IMR-90 (cell line): ENCODE results near the gene LAMA5.

Experiments
- BHLHE40 ChIP-seq: fragments of 150-350 bp; IDR thresholded peaks from 2 replicates; pipeline ENCODE4 v1.6.1; 2016; ENCODE audit warnings: mild to moderate bottlenecking, low read depth, low read length
- CEBPB ChIP-seq: IDR thresholded peaks from 2 replicates; pipeline ENCODE4 v1.6.1; 2012; ENCODE audit warnings: low read depth, low read length, improper control_type of control experiment
- CHD1 ChIP-seq: IDR thresholded peaks from 2 replicates; pipeline ENCODE4 v1.6.1; 2012; ENCODE audit warnings: low read depth, low read length, improper control_type of control experiment
- FOS ChIP-seq: fragments of 150-350 bp; IDR thresholded peaks from 2 replicates; pipeline ENCODE4 v1.6.1; 2016; ENCODE audit warnings: low read depth, low read length
- MAFK ChIP-seq: IDR thresholded peaks from 2 replicates; pipeline ENCODE4 v1.6.1; 2012; ENCODE audit warnings: low read depth, low read length, improper control_type of control experiment
- MAZ ChIP-seq: IDR thresholded peaks from 2 replicates; pipeline ENCODE4 v1.6.1; 2012; ENCODE audit warnings: low read depth, mild to moderate bottlenecking, low read length, improper control_type of control experiment, moderate library complexity, borderline replicate concordance
- MXI1 ChIP-seq: IDR thresholded peaks from 2 replicates; pipeline ENCODE4 v1.6.1; 2012; ENCODE audit warnings: low read depth, mild to moderate bottlenecking, low read length, moderate library complexity, borderline replicate concordance
- NFE2L2 ChIP-seq: fragments of 150-350 bp; IDR thresholded peaks from 2 replicates; pipeline ENCODE4 v1.6.1; 2016; ENCODE audit warnings: low read depth, mild to moderate bottlenecking, low read length
- POLR2A ChIP-seq: IDR thresholded peaks from 2 replicates; pipeline ENCODE4 v1.6.1; 2012; ENCODE audit warnings: mild to moderate bottlenecking, low read depth, low read length
- RAD21 ChIP-seq: IDR thresholded peaks from 2 replicates; pipeline ENCODE4 v1.6.1; 2012; ENCODE audit warnings: low read length, improper control_type of control experiment
- RFX5 ChIP-seq: IDR thresholded peaks from 2 replicates; pipeline ENCODE4 v1.8.0; 2012; ENCODE audit warnings: low read depth, mild to moderate bottlenecking, low read length, moderate library complexity
- SMC3 ChIP-seq: fragments of 150-350 bp; IDR thresholded peaks from 2 replicates; pipeline ENCODE4 v1.6.1; 2016; ENCODE audit warnings: low read depth, mild to moderate bottlenecking, antibody characterized with exemption, low read length, moderate library complexity
- TF ChIP-seq, protein P1 (sequence below): conservative IDR thresholded peaks from 2 replicates; pipeline ENCODE4 v1.5.1; 2012; ENCODE audit warnings: mild to moderate bottlenecking, low read depth, low read length, improper control_type of control experiment
- TF ChIP-seq, protein P2 (sequence below): fragments of 150-350 bp; IDR thresholded peaks from 2 replicates; pipeline ENCODE4 v1.6.1; 2017; ENCODE audit warnings: mild to moderate bottlenecking, antibody characterized with exemption, low read length, low read depth

DNA sequence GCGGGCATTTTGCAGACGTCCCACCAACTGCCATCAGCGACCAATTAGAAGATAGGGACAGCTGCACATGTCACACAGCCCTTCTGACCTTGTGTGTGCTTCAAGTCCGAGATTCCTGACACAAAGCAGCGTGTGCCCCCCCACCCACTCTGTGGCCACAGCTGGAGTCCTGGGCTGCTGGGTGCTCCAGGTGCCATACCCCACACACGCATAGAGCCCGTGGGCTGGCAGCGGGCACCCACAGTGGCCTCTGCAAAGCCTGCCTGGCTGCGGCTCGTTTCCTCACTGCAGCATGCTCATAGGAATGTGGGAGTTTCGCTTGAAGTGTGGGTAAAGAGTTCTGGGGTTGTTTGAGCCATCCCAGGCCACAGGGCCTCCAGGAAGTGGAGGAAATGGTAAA is 66.8 kb downstream of the LAMA5 start:
- TF ChIP-seq RAD21, result no peak
- TF ChIP-seq MAZ, result no peak
- TF ChIP-seq POLR2A, result no peak
- TF ChIP-seq, protein P1, sequence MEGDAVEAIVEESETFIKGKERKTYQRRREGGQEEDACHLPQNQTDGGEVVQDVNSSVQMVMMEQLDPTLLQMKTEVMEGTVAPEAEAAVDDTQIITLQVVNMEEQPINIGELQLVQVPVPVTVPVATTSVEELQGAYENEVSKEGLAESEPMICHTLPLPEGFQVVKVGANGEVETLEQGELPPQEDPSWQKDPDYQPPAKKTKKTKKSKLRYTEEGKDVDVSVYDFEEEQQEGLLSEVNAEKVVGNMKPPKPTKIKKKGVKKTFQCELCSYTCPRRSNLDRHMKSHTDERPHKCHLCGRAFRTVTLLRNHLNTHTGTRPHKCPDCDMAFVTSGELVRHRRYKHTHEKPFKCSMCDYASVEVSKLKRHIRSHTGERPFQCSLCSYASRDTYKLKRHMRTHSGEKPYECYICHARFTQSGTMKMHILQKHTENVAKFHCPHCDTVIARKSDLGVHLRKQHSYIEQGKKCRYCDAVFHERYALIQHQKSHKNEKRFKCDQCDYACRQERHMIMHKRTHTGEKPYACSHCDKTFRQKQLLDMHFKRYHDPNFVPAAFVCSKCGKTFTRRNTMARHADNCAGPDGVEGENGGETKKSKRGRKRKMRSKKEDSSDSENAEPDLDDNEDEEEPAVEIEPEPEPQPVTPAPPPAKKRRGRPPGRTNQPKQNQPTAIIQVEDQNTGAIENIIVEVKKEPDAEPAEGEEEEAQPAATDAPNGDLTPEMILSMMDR, result no peak
- no peak for TF ChIP-seq BHLHE40
- TF ChIP-seq MXI1, result no peak
- TF ChIP-seq, protein P2, sequence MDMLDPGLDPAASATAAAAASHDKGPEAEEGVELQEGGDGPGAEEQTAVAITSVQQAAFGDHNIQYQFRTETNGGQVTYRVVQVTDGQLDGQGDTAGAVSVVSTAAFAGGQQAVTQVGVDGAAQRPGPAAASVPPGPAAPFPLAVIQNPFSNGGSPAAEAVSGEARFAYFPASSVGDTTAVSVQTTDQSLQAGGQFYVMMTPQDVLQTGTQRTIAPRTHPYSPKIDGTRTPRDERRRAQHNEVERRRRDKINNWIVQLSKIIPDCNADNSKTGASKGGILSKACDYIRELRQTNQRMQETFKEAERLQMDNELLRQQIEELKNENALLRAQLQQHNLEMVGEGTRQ, result no peak
- TF ChIP-seq CHD1, result no peak
- TF ChIP-seq FOS, result no peak
- no peak for TF ChIP-seq MAFK
- no peak for TF ChIP-seq SMC3
- TF ChIP-seq NFE2L2, result no peak
- no peak for TF ChIP-seq CEBPB
- no peak for TF ChIP-seq RFX5
